GM23248 (cell line): ENCODE results near the gene SF3B4. TPM values are rescaled to one million over a fixed set of nuclear protein-coding genes. Genes with fewer than 3 reads are reported as not detected.
A peak's percentile ranks its signal among the peaks of the same experiment; 100 is the strongest.
"Not testable (repeated sequence)": the region's sequence is repeated elsewhere in the genome, so short reads cannot be mapped to it uniquely, and the experiment has no call there.

Experiments used
- DNase-seq: peaks from one replicate; pipeline ENCODE4 v3.0.0-alpha.2; 2015
- H2AFZ ChIP-seq: fragments of 200-600 bp; sonication (generic); 2 replicates; pipeline ENCODE4 v1.6.1; 2016; ENCODE audit warnings: antibody characterized with exemption
- H3F3A ChIP-seq: fragments of 200-600 bp; sonication (generic); 2 replicates; pipeline ENCODE4 v1.6.1; 2016; ENCODE audit warnings: mild to moderate bottlenecking, antibody characterized with exemption, mixed run types; ENCODE audit not compliant: insufficient read depth
- H3K27ac ChIP-seq: fragments of 200-600 bp; sonication (generic); 2 replicates; pipeline ENCODE4 v1.5.1; 2016; ENCODE audit warnings: mild to moderate bottlenecking
- H3K27me3 ChIP-seq: fragments of 200-600 bp; sonication (generic); replicated peaks from 2 replicates; pipeline ENCODE4 v1.6.1; 2016; ENCODE audit warnings: mild to moderate bottlenecking; ENCODE audit not compliant: insufficient read depth
- H3K36me3 ChIP-seq: fragments of 200-600 bp; sonication (generic); 2 replicates; pipeline ENCODE4 v1.6.1; 2016; ENCODE audit warnings: low read depth, mild to moderate bottlenecking
- H3K4me1 ChIP-seq: fragments of 200-600 bp; sonication (generic); 2 replicates; pipeline ENCODE4 v1.6.1; 2016; ENCODE audit warnings: mild to moderate bottlenecking; ENCODE audit not compliant: insufficient read depth
- H3K4me2 ChIP-seq: fragments of 200-600 bp; sonication (generic); one replicate; pipeline ENCODE4 v1.6.1; 2016; ENCODE audit warnings: mild to moderate bottlenecking; ENCODE audit not compliant: unreplicated experiment
- H3K4me3 ChIP-seq: fragments of 200-600 bp; sonication (generic); 2 replicates; pipeline ENCODE4 v1.5.1; 2016; ENCODE audit warnings: mild to moderate bottlenecking
- H3K79me2 ChIP-seq: fragments of 200-600 bp; sonication (generic); 2 replicates; pipeline ENCODE4 v1.6.1; 2016; ENCODE audit warnings: mild to moderate bottlenecking; ENCODE audit not compliant: insufficient read depth
- H3K9ac ChIP-seq: fragments of 200-600 bp; sonication (generic); 2 replicates; pipeline ENCODE4 v1.6.1; 2016; ENCODE audit warnings: mild to moderate bottlenecking
- H3K9me2 ChIP-seq: fragments of 200-600 bp; sonication (generic); 2 replicates; pipeline ENCODE4 v1.6.1; 2016; ENCODE audit warnings: mixed run types, mild to moderate bottlenecking, moderate library complexity; ENCODE audit not compliant: insufficient read depth
- H3K9me3 ChIP-seq: fragments of 200-600 bp; sonication (generic); one replicate; pipeline ENCODE4 v1.6.1; 2017; ENCODE audit warnings: low read depth
- H4K20me1 ChIP-seq: fragments of 200-600 bp; sonication (generic); 2 replicates; pipeline ENCODE4 v1.6.0; 2016; ENCODE audit not compliant: insufficient read depth
- EZH2 ChIP-seq: fragments of 200-600 bp; sonication (generic); IDR thresholded peaks from 2 replicates; pipeline ENCODE4 v1.6.1; 2018; ENCODE audit warnings: antibody characterized with exemption, mild to moderate bottlenecking; ENCODE audit not compliant: insufficient read depth, poor library complexity, severe bottlenecking
- EZH2phosphoT487 ChIP-seq: fragments of 200-600 bp; sonication (generic); IDR thresholded peaks from 2 replicates; pipeline ENCODE4 v1.6.1; 2018; ENCODE audit warnings: antibody characterized with exemption, moderate library complexity, mild to moderate bottlenecking, low read depth; ENCODE audit not compliant: insufficient read depth
- WGBS, 2 experiments: methylation state at CpG; one replicate each; pipeline ENCODE4 v1.1.6; 2015 to 2017; ENCODE audit warnings: low lambda C conversion rate in 2 of 2, low coverage in 1 of 2; ENCODE audit errors: missing lambda C conversion rate in 2 of 2; 5-methylcytosine and 5-hydroxymethylcytosine counted together
- in situ Hi-C: fragments of 300-500 bp; cut with MboI; formaldehyde crosslinking; loops from 2 replicates; pipeline ENCODE4 v1.15.0; 2020
- polyA plus RNA-seq: library from polyadenylated mRNA; unstranded; fragments of >200 nt; fragmentation: Nextera tagmentation; extraction: Ambion mirVana; gene quantifications from 2 replicates; pipeline ENCODE4 v1.2.1, GENCODE V29; 2016
- total RNA-seq: library from RNA; depleted of rRNA; stranded (reverse); fragments of >200 nt; shearing (Covaris generic); gene quantifications from 2 replicates; pipeline ENCODE4 v1.2.3, GENCODE V29; 2014

The SF3B4 gene
- total and polyA plus RNA-seq, 2 experiments from 2014 or later = 12.3 to 98.0 TPM

DNA sequence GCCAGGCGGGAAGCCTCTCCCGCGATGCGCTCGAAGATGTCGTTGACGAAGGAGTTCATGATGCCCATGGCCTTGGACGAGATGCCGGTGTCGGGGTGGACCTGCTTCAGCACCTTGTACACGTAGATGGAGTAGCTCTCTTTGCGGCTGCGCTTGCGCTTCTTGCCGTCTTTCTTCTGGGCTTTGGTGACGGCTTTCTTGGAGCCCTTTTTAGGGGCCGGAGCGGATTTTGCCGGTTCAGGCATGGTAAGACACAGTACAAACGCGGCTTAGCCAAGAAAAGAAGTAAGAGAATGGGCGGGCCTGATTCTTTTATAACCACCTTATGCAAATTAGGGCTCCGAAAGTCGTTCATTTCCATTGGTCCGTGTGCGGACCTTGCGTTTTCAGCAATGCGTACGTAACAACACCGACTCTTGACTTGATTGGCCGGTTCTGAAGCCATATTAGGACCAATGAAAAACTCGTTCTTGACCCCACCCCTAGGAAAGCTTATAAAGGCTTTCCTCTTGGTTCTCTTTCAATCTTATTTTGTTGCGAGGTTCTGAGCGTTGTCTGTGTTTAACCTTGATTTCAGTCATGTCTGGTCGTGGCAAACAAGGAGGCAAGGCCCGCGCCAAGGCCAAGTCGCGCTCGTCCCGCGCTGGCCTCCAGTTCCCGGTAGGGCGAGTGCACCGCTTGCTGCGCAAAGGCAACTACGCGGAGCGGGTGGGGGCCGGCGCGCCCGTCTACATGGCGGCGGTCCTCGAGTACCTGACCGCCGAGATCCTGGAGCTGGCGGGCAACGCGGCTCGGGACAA lies 41.0 kb downstream of the SF3B4 start:
- peak; percentile 99 for DNase-seq
- Histone ChIP-seq H3K27ac (peak overlapping the region; percentile 98), H3K27me3 (no peaks in the 10 kb centered on the region), H4K20me1 (no peaks in the 10 kb centered on the region), H2AFZ (no peak overlapping the region), H3K4me2 (peak overlapping the region; percentile 92), H3K36me3 (no peaks in the 10 kb centered on the region), H3K9ac (peak overlapping the region; percentile 94), H3K4me1 (peaks cover 12% of the 10 kb centered on the region), H3K79me2 (peaks cover 28% of the 10 kb centered on the region), H3K9me2 (no peaks in the 10 kb centered on the region), H3K9me3 (no peaks in the 10 kb centered on the region), H3K4me3 (peak overlapping the region; percentile 81), H3F3A (peaks cover 33% of the 10 kb centered on the region)
- in situ Hi-C loops = no loop called here
- TF ChIP-seq EZH2 (no peak), EZH2phosphoT487 (no peak)
- 0 to 1% methylated on average over 50 to 61 of the region's 62 CpGs for WGBS, 2 experiments

DNA sequence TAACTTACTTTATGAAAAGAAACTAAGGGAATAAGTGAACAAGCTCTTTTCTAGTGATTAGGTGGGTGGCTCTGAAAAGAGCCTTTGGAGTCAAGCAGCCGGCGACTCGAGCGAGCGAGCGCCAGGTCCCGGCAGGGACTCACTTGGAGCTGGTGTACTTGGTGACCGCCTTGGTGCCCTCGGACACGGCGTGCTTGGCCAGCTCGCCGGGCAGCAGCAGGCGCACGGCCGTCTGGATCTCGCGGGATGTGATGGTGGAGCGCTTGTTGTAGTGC lies 41.5 kb downstream of the SF3B4 start:
- H4K20me1 ChIP-seq, H3K9me3 ChIP-seq, DNase-seq, H3K36me3 ChIP-seq, in situ Hi-C loops, H3K9me2 ChIP-seq, H3K27me3 ChIP-seq, H2AFZ ChIP-seq: not testable (repeated sequence)
- peaks cover 33% of the 10 kb centered on the region for H3F3A ChIP-seq
- peaks cover 12% of the 10 kb centered on the region for H3K4me1 ChIP-seq
- H3K9ac ChIP-seq = peak overlapping the region; percentile 94
- H3K79me2 ChIP-seq = peaks cover 28% of the 10 kb centered on the region
- WGBS, 2 experiments = 2 to 4% methylated on average over 10 to 19 of the region's 19 CpGs
- peak overlapping the region; percentile 92 for H3K4me2 ChIP-seq
- peak overlapping the region; percentile 98 for H3K27ac ChIP-seq
- peak overlapping the region; percentile 81 for H3K4me3 ChIP-seq

GRCh38 chr1:149885339-149886120 lies 42.1 kb downstream of the SF3B4 start:
- 2% methylated on average over 35 to 36 of the region's 36 CpGs for WGBS, 2 experiments

GRCh38 chr1:149884433-149885338 lies 42.9 kb downstream of the SF3B4 start:
- DNase-seq = peak; percentile 53
- in situ Hi-C loops = no loop called here
- Histone ChIP-seq H4K20me1 (no peaks in the 10 kb centered on the region), H3K79me2 (peaks cover 28% of the 10 kb centered on the region), H2AFZ (peak overlapping the region; percentile 21), H3K36me3 (no peaks in the 10 kb centered on the region), H3K27me3 (no peaks in the 10 kb centered on the region), H3K27ac (peak overlapping the region; percentile 98), H3K9me3 (no peaks in the 10 kb centered on the region), H3K4me2 (peak overlapping the region; percentile 92), H3F3A (peaks cover 30% of the 10 kb centered on the region), H3K9me2 (no peaks in the 10 kb centered on the region), H3K9ac (peak overlapping the region; percentile 94), H3K4me3 (peak overlapping the region; percentile 81), H3K4me1 (peaks cover 12% of the 10 kb centered on the region)
- TF ChIP-seq EZH2 (no peak), EZH2phosphoT487 (no peak)
- WGBS, 2 experiments = 4 to 9% methylated on average over 9 of the region's 9 CpGs

More at GRCh38 chr1:149885339-149886120, 42.1 kb downstream of the SF3B4 start:
- peaks cover 12% of the 10 kb centered on the region for H3K4me1 ChIP-seq
- H3K27ac ChIP-seq = peak overlapping the region; percentile 98
- peak; percentile 94 for DNase-seq
- TF ChIP-seq EZH2phosphoT487 (no peak), EZH2 (no peak)
- no peaks in the 10 kb centered on the region for H3K9me2 ChIP-seq
- peak overlapping the region; percentile 92 for H3K4me2 ChIP-seq
- H3F3A ChIP-seq = peaks cover 33% of the 10 kb centered on the region
- peak overlapping the region; percentile 81 for H3K4me3 ChIP-seq
- peak overlapping the region; percentile 94 for H3K9ac ChIP-seq
- no peaks in the 10 kb centered on the region for H3K27me3 ChIP-seq
- no peaks in the 10 kb centered on the region for H3K36me3 ChIP-seq
- in situ Hi-C loops = no loop called here
- no peaks in the 10 kb centered on the region for H3K9me3 ChIP-seq
- peak overlapping the region; percentile 21 for H2AFZ ChIP-seq
- H3K79me2 ChIP-seq = peaks cover 28% of the 10 kb centered on the region
- H4K20me1 ChIP-seq = no peaks in the 10 kb centered on the region
